Nephron (organoid): ENCODE data around the gene TTC27.

Source experiments
- H3K27ac Mint-ChIP-seq, 3 experiments: 2 replicates each; pipeline ENCODE4 v1.8.0; 2020; ENCODE audit warnings: mixed read lengths in 3 of 3, mild to moderate bottlenecking in 2 of 3, moderate library complexity in 1 of 3
- H3K27me3 Mint-ChIP-seq: 2 replicates; pipeline ENCODE4 v1.8.0; 2021; ENCODE audit warnings: low read depth, mild to moderate bottlenecking, moderate library complexity, mixed read lengths
- H3K36me3 Mint-ChIP-seq: 2 replicates; pipeline ENCODE4 v1.8.0; 2020; ENCODE audit warnings: low read depth, mixed read lengths
- H3K4me1 Mint-ChIP-seq: 2 replicates; pipeline ENCODE4 v1.8.0; 2020; ENCODE audit warnings: mixed read lengths
- H3K4me3 Mint-ChIP-seq, 3 experiments: 2 replicates each; pipeline ENCODE4 v1.8.0; 2020; ENCODE audit warnings: mild to moderate bottlenecking in 3 of 3, mixed read lengths in 3 of 3, moderate library complexity in 2 of 3
- H3K9me3 Mint-ChIP-seq: 2 replicates; pipeline ENCODE4 v1.8.0; 2020; ENCODE audit warnings: mixed read lengths
- CTCF ChIP-seq, 3 experiments: fragments of 200-600 bp; sonication (generic); IDR thresholded peaks; one replicate each; pipeline ENCODE4 v1.5.0; 2021; ENCODE audit warnings: antibody characterized with exemption in 3 of 3; ENCODE audit not compliant: unreplicated experiment in 3 of 3

TTC27 gene

GRCh38 chr2:32812316-32812715 lies 184.5 kb downstream of the TTC27 start:
- no peaks in the 10 kb centered on the region for H3K27me3 Mint-ChIP-seq
- H3K9me3 Mint-ChIP-seq: no peaks in the 10 kb centered on the region
- no peak overlapping the region for H3K4me3 Mint-ChIP-seq

GRCh38 chr2:32820088-32820487 lies 192.2 kb downstream of the TTC27 start:
- no peak for TF ChIP-seq CTCF (IDR thresholded peaks at IDR 0.05; ENCODE audit: unreplicated experiment in 3 of 3)
- no peaks in the 10 kb centered on the region for H3K27me3 Mint-ChIP-seq
- peak overlapping the region in 1 of 3 experiments; percentile 6 for H3K27ac Mint-ChIP-seq
- no peak overlapping the region for H3K4me3 Mint-ChIP-seq
- no peaks in the 10 kb centered on the region for H3K36me3 Mint-ChIP-seq
- no peaks in the 10 kb centered on the region for H3K9me3 Mint-ChIP-seq
- H3K4me1 Mint-ChIP-seq: peaks cover 24% of the 10 kb centered on the region

More at GRCh38 chr2:32812316-32812715, 184.5 kb downstream of the TTC27 start:
- Mint-ChIP-seq H3K36me3 (peaks cover 11% of the 10 kb centered on the region), H3K27ac (peak overlapping the region; percentile 54 to 84 (median 72)), H3K4me1 (peaks cover 17% of the 10 kb centered on the region)
- no peak for TF ChIP-seq CTCF (IDR thresholded peaks at IDR 0.05; ENCODE audit: unreplicated experiment in 3 of 3)

GRCh38 chr2:32820701-32821100 lies 192.9 kb downstream of the TTC27 start:
- Mint-ChIP-seq H3K27ac (no peak overlapping the region), H3K4me3 (no peak overlapping the region), H3K36me3 (no peaks in the 10 kb centered on the region), H3K9me3 (no peaks in the 10 kb centered on the region), H3K27me3 (no peaks in the 10 kb centered on the region), H3K4me1 (peaks cover 31% of the 10 kb centered on the region)
- TF ChIP-seq CTCF (IDR thresholded peaks at IDR 0.05; ENCODE audit: unreplicated experiment in 3 of 3): no peak

GRCh38 chr2:32824070-32824809 lies 196.4 kb downstream of the TTC27 start:
- TF ChIP-seq CTCF (IDR thresholded peaks at IDR 0.05; ENCODE audit: unreplicated experiment in 3 of 3): no peak
- peaks cover 3% of the 10 kb centered on the region for H3K9me3 Mint-ChIP-seq
- H3K27me3 Mint-ChIP-seq: no peaks in the 10 kb centered on the region
- H3K36me3 Mint-ChIP-seq: peaks cover 12% of the 10 kb centered on the region
- H3K4me1 Mint-ChIP-seq: peaks cover 42% of the 10 kb centered on the region
- H3K27ac Mint-ChIP-seq: peak overlapping the region in 2 of 3 experiments; percentile 3 to 21
- no peak overlapping the region for H3K4me3 Mint-ChIP-seq

- peak overlapping the region in 1 of 3 experiments; percentile 13 for H3K4me3 Mint-ChIP-seq
- H3K9me3 Mint-ChIP-seq: peaks cover 3% of the 10 kb centered on the region
- no peaks in the 10 kb centered on the region for H3K27me3 Mint-ChIP-seq
- peak overlapping the region; percentile 23 to 47 (median 40) for H3K27ac Mint-ChIP-seq
- no peak for TF ChIP-seq CTCF (IDR thresholded peaks at IDR 0.05; ENCODE audit: unreplicated experiment in 3 of 3)
- H3K4me1 Mint-ChIP-seq: peaks cover 36% of the 10 kb centered on the region
- H3K36me3 Mint-ChIP-seq: peaks cover 14% of the 10 kb centered on the region
Measured at GRCh38 chr2:32825291-32825712, 197.5 kb downstream of the TTC27 start.

- no peak for TF ChIP-seq CTCF (IDR thresholded peaks at IDR 0.05; ENCODE audit: unreplicated experiment in 3 of 3)
- H3K27ac Mint-ChIP-seq: no peak overlapping the region
- H3K4me3 Mint-ChIP-seq: no peak overlapping the region
- H3K36me3 Mint-ChIP-seq: peaks cover 14% of the 10 kb centered on the region
- peaks cover 53% of the 10 kb centered on the region for H3K4me1 Mint-ChIP-seq
- no peaks in the 10 kb centered on the region for H3K27me3 Mint-ChIP-seq
- peaks cover 3% of the 10 kb centered on the region for H3K9me3 Mint-ChIP-seq
Measured at GRCh38 chr2:32830196-32830595, 202.3 kb downstream of the TTC27 start.
